VCaP (cell line): ENCODE results near the gene URM1.

ENCODE experiments used
- H3K27ac ChIP-seq: fragments of 450-650 bp; 2 replicates; pipeline ENCODE4 v1.5.1; 2017
- CTCF ChIP-seq: fragments of 450-650 bp; conservative IDR thresholded peaks from 2 replicates; pipeline ENCODE4 v1.5.1; 2017; ENCODE audit warnings: mild to moderate bottlenecking, moderate library complexity

URM1 gene

GRCh38 chr9:128414461-128414860, 43.3 kb downstream of the URM1 start:
- H3K27ac ChIP-seq = no peak overlapping the region
- TF ChIP-seq CTCF = no peak

GRCh38 chr9:128415281-128415680, 44.1 kb downstream of the URM1 start:
- TF ChIP-seq CTCF = no peak
- H3K27ac ChIP-seq = peak overlapping the region; percentile 69

- H3K27ac ChIP-seq = peak overlapping the region; percentile 69
- TF ChIP-seq CTCF = no peak
These were observed 44.8 kb downstream of the URM1 start for GRCh38 chr9:128416014-128416413.

GRCh38 chr9:128416432-128417019, 45.4 kb downstream of the URM1 start:
- H3K27ac ChIP-seq = peak overlapping the region; percentile 69
- no peak for TF ChIP-seq CTCF

GRCh38 chr9:128419061-128419925, 48.1 kb downstream of the URM1 start:
- peak overlapping the region; percentile 88 for H3K27ac ChIP-seq
- no peak for TF ChIP-seq CTCF

- peak; percentile 97 for TF ChIP-seq CTCF
- peak overlapping the region; percentile 88 for H3K27ac ChIP-seq
These were observed 49.0 kb downstream of the URM1 start for GRCh38 chr9:128420060-128420650.
